ENCODE measurements around the gene ST3GAL5.
A peak's percentile ranks its signal among the peaks of the same experiment; 100 is the strongest.

The ST3GAL5 gene

DNA sequence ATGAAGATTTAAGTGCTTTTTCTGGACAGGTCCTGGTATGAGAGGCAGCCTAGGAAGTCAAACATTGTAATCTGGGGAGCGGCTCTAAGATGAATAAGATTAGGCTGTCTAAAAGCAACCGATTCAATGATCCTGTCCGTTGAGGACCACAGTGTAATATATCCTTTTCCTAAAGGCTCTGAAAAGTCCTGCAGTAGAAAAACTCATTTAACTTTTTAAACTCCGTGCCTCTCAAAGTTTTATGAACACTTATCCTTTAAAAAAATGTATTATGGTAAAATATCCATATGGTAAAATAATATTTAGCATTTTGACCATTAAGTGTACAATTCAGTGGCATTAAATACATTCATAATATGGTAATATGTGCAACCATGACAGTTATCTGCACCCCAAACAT, 95.2 kb downstream of the ST3GAL5 start:
- H3K4me3 Mint-ChIP-seq, result no peak overlapping the region
- no peaks in the 10 kb centered on the region for H3K36me3 Mint-ChIP-seq (ENCODE audit: low read depth)
- H3K9me3 Mint-ChIP-seq, result no peaks in the 10 kb centered on the region
- TF ChIP-seq, protein P1, sequence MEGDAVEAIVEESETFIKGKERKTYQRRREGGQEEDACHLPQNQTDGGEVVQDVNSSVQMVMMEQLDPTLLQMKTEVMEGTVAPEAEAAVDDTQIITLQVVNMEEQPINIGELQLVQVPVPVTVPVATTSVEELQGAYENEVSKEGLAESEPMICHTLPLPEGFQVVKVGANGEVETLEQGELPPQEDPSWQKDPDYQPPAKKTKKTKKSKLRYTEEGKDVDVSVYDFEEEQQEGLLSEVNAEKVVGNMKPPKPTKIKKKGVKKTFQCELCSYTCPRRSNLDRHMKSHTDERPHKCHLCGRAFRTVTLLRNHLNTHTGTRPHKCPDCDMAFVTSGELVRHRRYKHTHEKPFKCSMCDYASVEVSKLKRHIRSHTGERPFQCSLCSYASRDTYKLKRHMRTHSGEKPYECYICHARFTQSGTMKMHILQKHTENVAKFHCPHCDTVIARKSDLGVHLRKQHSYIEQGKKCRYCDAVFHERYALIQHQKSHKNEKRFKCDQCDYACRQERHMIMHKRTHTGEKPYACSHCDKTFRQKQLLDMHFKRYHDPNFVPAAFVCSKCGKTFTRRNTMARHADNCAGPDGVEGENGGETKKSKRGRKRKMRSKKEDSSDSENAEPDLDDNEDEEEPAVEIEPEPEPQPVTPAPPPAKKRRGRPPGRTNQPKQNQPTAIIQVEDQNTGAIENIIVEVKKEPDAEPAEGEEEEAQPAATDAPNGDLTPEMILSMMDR (IDR thresholded peaks at IDR 0.05), result no peak
- H3K27ac Mint-ChIP-seq, result no peak overlapping the region
- H3K4me1 Mint-ChIP-seq, result peaks cover 77% of the 10 kb centered on the region
- no peak for DNase-seq
- peaks cover 5% of the 10 kb centered on the region for H3K27me3 Mint-ChIP-seq (ENCODE audit: low read depth, poor library complexity)

DNA sequence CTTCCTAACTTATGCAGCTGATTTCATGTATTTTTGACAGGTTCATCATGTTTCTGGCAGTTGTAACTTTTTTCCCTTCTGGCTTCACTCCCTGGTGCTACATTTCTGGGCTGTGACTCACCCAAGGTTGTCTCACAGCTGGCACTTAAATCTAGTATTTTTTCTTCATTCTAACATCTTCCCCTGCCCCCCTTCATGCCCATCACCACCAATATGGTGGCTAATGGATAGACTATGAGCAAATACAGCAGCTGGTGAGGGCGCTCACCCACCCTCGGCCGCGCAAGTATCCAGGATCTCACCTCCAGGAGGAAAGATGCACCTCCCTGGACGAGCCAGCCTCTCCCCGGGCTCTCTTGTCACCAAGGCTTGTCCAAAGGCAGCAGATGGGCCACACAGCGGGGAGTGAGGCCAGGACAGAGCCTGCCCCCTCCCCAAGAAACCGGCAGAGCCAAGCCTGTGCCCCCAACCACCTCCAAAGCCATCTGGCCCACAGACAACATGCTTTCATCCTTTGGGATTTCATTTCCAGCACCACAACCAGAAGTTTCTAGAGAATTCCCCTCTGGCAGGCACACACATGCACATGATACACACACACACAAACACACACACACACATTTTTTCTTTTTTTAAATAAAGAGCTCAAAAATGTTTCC, 95.9 kb downstream of the ST3GAL5 start:
- no peak for DNase-seq
- Mint-ChIP-seq H3K27me3 (ENCODE audit: low read depth, poor library complexity) (peaks cover 3% of the 10 kb centered on the region), H3K9me3 (no peaks in the 10 kb centered on the region), H3K36me3 (ENCODE audit: low read depth) (no peaks in the 10 kb centered on the region), H3K27ac (peak overlapping the region; percentile 9), H3K4me1 (peaks cover 75% of the 10 kb centered on the region), H3K4me3 (no peak overlapping the region)
- TF ChIP-seq, protein P1 (IDR thresholded peaks at IDR 0.05), result no peak

DNA sequence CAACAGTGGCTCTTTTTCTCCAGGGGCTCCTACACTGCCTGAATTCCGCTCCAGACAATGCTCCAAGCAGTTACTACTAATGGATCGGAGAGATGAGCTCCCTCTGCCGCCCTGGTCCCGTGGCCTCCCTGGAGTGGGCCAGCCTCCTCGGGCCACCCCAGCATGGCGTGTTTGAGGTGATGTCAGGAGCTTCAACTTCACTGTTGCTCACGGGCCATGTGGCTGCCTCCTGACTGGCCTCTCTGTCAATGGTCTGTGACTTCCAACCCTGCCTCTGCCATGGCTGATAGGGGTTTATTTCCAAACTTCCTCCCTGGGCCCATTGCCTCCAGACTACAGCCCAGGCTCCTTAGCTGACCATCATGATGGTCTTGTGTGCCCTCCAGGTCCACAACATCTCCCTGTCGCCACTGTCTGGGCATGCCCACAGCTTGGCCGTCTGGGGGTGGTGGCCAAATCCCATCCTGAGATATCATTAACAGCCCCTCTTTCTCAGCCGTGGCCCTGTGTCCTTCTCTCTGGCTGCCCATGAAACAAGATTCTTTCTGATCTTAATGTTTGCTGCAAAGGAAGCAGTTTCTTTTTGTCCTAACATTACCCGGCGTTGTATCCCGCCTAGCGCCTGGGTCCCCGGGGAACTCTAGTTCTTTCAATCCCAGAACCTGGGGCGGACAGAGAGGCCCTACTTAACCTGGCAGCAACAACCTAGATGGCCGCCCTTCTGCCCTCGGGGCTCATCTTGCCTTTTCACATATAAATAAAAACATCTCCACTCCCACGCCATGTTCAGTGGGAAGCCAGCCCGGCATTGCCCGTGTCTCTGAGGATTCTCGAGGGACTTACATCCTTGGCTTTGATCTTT, 96.9 kb downstream of the ST3GAL5 start:
- no peak for DNase-seq
- H3K27me3 Mint-ChIP-seq (ENCODE audit: low read depth, poor library complexity), result peaks cover 3% of the 10 kb centered on the region
- no peaks in the 10 kb centered on the region for H3K36me3 Mint-ChIP-seq (ENCODE audit: low read depth)
- H3K27ac Mint-ChIP-seq, result peak overlapping the region; percentile 51
- no peaks in the 10 kb centered on the region for H3K9me3 Mint-ChIP-seq
- TF ChIP-seq, protein P1 (IDR thresholded peaks at IDR 0.05), result no peak
- H3K4me1 Mint-ChIP-seq, result peaks cover 65% of the 10 kb centered on the region
- no peak overlapping the region for H3K4me3 Mint-ChIP-seq

DNA sequence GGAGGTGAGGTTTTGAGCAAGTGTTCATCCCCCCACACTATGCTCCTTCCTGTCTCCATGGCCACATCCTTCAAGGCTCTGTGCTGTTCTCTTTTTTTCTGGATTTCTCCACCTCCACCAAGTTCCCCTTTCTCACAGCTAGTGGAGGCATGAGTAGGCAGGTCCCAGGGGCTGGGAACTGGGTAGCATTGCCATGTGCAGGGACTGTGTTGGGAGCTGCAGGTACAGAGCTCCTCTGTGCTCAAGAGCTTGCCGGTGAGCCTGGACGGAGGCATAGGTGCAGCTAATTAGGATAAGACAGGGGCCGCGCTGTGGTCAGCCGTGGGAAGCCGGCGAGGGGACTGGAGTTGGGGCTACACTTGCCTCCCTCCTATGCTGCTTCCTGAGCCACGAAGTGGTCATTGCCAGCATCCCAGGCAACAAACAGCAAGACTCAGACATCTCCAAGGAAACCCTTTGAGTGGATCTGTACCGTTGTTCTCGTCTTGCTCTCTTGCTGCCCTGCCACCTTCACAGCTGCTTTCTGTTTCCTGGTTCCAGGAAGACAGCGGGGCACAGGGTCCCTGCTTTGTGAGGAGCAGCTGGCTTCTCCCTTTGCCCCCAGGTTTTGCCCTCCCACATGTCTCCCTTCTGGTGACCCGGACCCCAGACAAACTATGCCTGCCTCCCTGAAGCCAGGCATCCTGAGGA, 98.1 kb downstream of the ST3GAL5 start:
- no peak overlapping the region for H3K4me3 Mint-ChIP-seq
- DNase-seq, result no peak
- peak overlapping the region; percentile 40 for H3K27ac Mint-ChIP-seq
- H3K27me3 Mint-ChIP-seq (ENCODE audit: low read depth, poor library complexity), result peaks cover 3% of the 10 kb centered on the region
- TF ChIP-seq, protein P1 (IDR thresholded peaks at IDR 0.05), result no peak
- peaks cover 62% of the 10 kb centered on the region for H3K4me1 Mint-ChIP-seq
- H3K9me3 Mint-ChIP-seq, result no peaks in the 10 kb centered on the region
- no peaks in the 10 kb centered on the region for H3K36me3 Mint-ChIP-seq (ENCODE audit: low read depth)

DNA sequence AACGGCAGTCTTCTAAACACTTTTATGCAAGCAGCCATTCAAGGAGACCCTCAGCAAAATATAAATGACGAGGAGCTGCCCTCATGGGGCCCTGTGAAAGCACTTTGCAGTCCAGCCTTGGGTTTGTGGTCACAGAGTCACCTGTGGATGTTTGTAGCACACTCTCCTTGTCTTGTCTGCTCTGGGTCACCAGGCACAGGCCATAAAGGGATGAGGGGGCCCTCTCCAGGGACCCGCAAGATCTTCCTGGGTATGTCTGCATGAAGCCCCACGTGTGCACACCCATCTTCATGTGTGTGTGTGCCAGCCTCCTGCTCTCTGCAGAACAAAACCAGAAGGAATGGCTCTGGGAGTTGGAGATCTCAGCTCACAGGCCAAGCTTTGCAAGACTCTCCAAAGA, 98.8 kb downstream of the ST3GAL5 start:
- Mint-ChIP-seq H3K27ac (no peak overlapping the region), H3K27me3 (ENCODE audit: low read depth, poor library complexity) (peaks cover 3% of the 10 kb centered on the region)
- no peak for DNase-seq

More for the DNA sequence above, 98.8 kb downstream of the ST3GAL5 start:
- TF ChIP-seq, protein P1 (IDR thresholded peaks at IDR 0.05), result no peak
- no peaks in the 10 kb centered on the region for H3K9me3 Mint-ChIP-seq
- H3K4me1 Mint-ChIP-seq, result peaks cover 61% of the 10 kb centered on the region
- H3K4me3 Mint-ChIP-seq, result no peak overlapping the region
- no peaks in the 10 kb centered on the region for H3K36me3 Mint-ChIP-seq (ENCODE audit: low read depth)
